H9 (cell line): ENCODE data around the gene NLRC3. TPM values are rescaled to one million over a fixed set of nuclear protein-coding genes. Genes with fewer than 3 reads are reported as not detected.

Experiments used
- DNase-seq: peaks from one replicate; pipeline ENCODE4 v3.0.0-alpha.2; 2017
- H2AFZ ChIP-seq: one replicate; pipeline ENCODE4 v1.6.1; 2013; ENCODE audit warnings: mild to moderate bottlenecking, low read length, control low read depth, moderate library complexity
- H2AK5ac ChIP-seq: 2 replicates; pipeline ENCODE4 v1.6.1; 2013; ENCODE audit warnings: low read length, control low read depth, mixed read lengths; ENCODE audit not compliant: insufficient read length
- H2BK120ac ChIP-seq: one replicate; pipeline ENCODE4 v1.6.1; 2013; ENCODE audit warnings: low read depth, mild to moderate bottlenecking, low read length, control low read depth, inconsistent platforms; ENCODE audit not compliant: poor library complexity, severe bottlenecking
- H2BK12ac ChIP-seq: 2 replicates; pipeline ENCODE4 v1.6.1; 2013; ENCODE audit warnings: low read length, control low read depth, mixed read lengths, low read depth; ENCODE audit not compliant: insufficient read length
- H2BK15ac ChIP-seq: 2 replicates; pipeline ENCODE4 v1.6.1; 2013; ENCODE audit warnings: low read depth, low read length, control low read depth
- H2BK20ac ChIP-seq: one replicate; pipeline ENCODE4 v1.6.1; 2013; ENCODE audit warnings: low read depth, mild to moderate bottlenecking, low read length, control low read depth, inconsistent platforms; ENCODE audit not compliant: poor library complexity, severe bottlenecking
- H2BK5ac ChIP-seq: 2 replicates; pipeline ENCODE4 v1.6.1; 2013; ENCODE audit warnings: low read length, control low read depth, mixed read lengths; ENCODE audit not compliant: insufficient read length
- H3K14ac ChIP-seq: 2 replicates; pipeline ENCODE4 v1.6.1; 2013; ENCODE audit warnings: low read length, control low read depth; ENCODE audit not compliant: insufficient read depth
- H3K18ac ChIP-seq: 2 replicates; pipeline ENCODE4 v1.6.1; 2013; ENCODE audit warnings: low read depth, mild to moderate bottlenecking, mixed read lengths, low read length, control low read depth; ENCODE audit not compliant: insufficient read length
- H3K23ac ChIP-seq: 2 replicates; pipeline ENCODE4 v1.6.1; 2013; ENCODE audit warnings: low read length, control low read depth, mixed read lengths, low read depth; ENCODE audit not compliant: insufficient read length
- H3K23me2 ChIP-seq: 2 replicates; pipeline ENCODE4 v1.6.1; 2013; ENCODE audit warnings: low read depth, mild to moderate bottlenecking, mixed read lengths, low read length, control low read depth; ENCODE audit not compliant: insufficient read length, poor library complexity, severe bottlenecking
- H3K27ac ChIP-seq: 2 replicates; pipeline ENCODE4 v1.5.1; 2013; ENCODE audit warnings: low read length, control low read depth, mixed read lengths, low read depth; ENCODE audit not compliant: insufficient read length
- H3K27me3 ChIP-seq: 2 replicates; pipeline ENCODE4 v1.6.1; 2013; ENCODE audit warnings: low read length, control low read depth, inconsistent platforms; ENCODE audit not compliant: insufficient read depth
- H3K4ac ChIP-seq: 2 replicates; pipeline ENCODE4 v1.6.1; 2013; ENCODE audit warnings: low read depth, mild to moderate bottlenecking, control low read depth, inconsistent platforms, low read length, moderate library complexity
- H3K4me1 ChIP-seq: 2 replicates; pipeline ENCODE4 v1.6.1; 2013; ENCODE audit warnings: low read length, control low read depth, inconsistent platforms; ENCODE audit not compliant: insufficient read depth
- H3K4me2 ChIP-seq: 2 replicates; pipeline ENCODE4 v1.6.1; 2013; ENCODE audit warnings: low read length, control low read depth, mixed read lengths; ENCODE audit not compliant: insufficient read length, insufficient read depth
- H3K56ac ChIP-seq: 2 replicates; pipeline ENCODE4 v1.6.1; 2013; ENCODE audit warnings: low read depth, mild to moderate bottlenecking, mixed read lengths, low read length, control low read depth; ENCODE audit not compliant: insufficient read length
- H3K79me1 ChIP-seq: 2 replicates; pipeline ENCODE4 v1.6.1; 2013; ENCODE audit warnings: low read depth, mild to moderate bottlenecking, moderate library complexity, low read length, control low read depth, inconsistent platforms; ENCODE audit not compliant: insufficient read depth, poor library complexity, severe bottlenecking
- H3K79me2 ChIP-seq: 2 replicates; pipeline ENCODE4 v1.6.1; 2013; ENCODE audit warnings: low read length, control low read depth, inconsistent platforms; ENCODE audit not compliant: insufficient read depth
- H3K9ac ChIP-seq: 2 replicates; pipeline ENCODE4 v1.6.1; 2013; ENCODE audit warnings: low read length, control low read depth, mixed read lengths; ENCODE audit not compliant: insufficient read length; ENCODE audit errors: extremely low read depth
- H3K9me3 ChIP-seq: one replicate; pipeline ENCODE4 v1.6.1; 2013; ENCODE audit warnings: low read depth, low read length, inconsistent platforms; ENCODE audit not compliant: control insufficient read depth
- H3T11ph ChIP-seq: one replicate; pipeline ENCODE4 v1.6.1; 2013; ENCODE audit warnings: mild to moderate bottlenecking, low read length, control low read depth, inconsistent platforms
- H4K20me1 ChIP-seq: one replicate; pipeline ENCODE4 v1.6.1; 2013; ENCODE audit not compliant: control insufficient read depth, insufficient read length, insufficient read depth
- H4K5ac ChIP-seq: 2 replicates; pipeline ENCODE4 v1.6.1; 2013; ENCODE audit warnings: low read depth, mild to moderate bottlenecking, mixed read lengths, low read length, control low read depth; ENCODE audit not compliant: insufficient read length
- H4K8ac ChIP-seq: replicated peaks from 2 replicates; pipeline ENCODE4 v1.6.1; 2013; ENCODE audit warnings: low read length, control low read depth, mixed read lengths, low read depth; ENCODE audit not compliant: insufficient read length
- H4K91ac ChIP-seq: 2 replicates; pipeline ENCODE4 v1.6.1; 2013; ENCODE audit warnings: low read depth, mild to moderate bottlenecking, moderate library complexity, mixed read lengths, low read length, control low read depth; ENCODE audit not compliant: insufficient read length
- H3K27ac Mint-ChIP-seq, 3 experiments: 2 replicates in 2 of 3; 3 replicates in 1 of 3; pipeline ENCODE4 v1.8.0; 2020 to 2021; ENCODE audit warnings: mixed read lengths in 3 of 3, mild to moderate bottlenecking in 1 of 3, moderate library complexity in 1 of 3
- H3K27me3 Mint-ChIP-seq: 2 replicates; pipeline ENCODE4 v1.8.0; 2021; ENCODE audit warnings: low read depth, mild to moderate bottlenecking, moderate library complexity, mixed read lengths
- H3K36me3 Mint-ChIP-seq, 3 experiments: 2 replicates in 2 of 3; 3 replicates in 1 of 3; pipeline ENCODE4 v1.8.0; 2020 to 2021; ENCODE audit warnings: low read depth in 3 of 3, mixed read lengths in 3 of 3; ENCODE audit not compliant: insufficient read depth in 1 of 3
- H3K4me1 Mint-ChIP-seq, 2 experiments: 2 replicates each; pipeline ENCODE4 v1.8.0; 2020; ENCODE audit warnings: mixed read lengths in 2 of 2
- H3K4me3 Mint-ChIP-seq, 2 experiments: 2 replicates in 1 of 2; 3 replicates in 1 of 2; pipeline ENCODE4 v1.8.0; 2020 to 2021; ENCODE audit warnings: mild to moderate bottlenecking in 2 of 2, mixed read lengths in 2 of 2, moderate library complexity in 1 of 2
- H3K9me3 Mint-ChIP-seq, 2 experiments: 2 replicates in 1 of 2; 3 replicates in 1 of 2; pipeline ENCODE4 v1.8.0; 2020; ENCODE audit warnings: mild to moderate bottlenecking in 2 of 2, mixed read lengths in 2 of 2, moderate library complexity in 1 of 2
- CTCF ChIP-seq: fragments of 200-600 bp; sonication (generic); conservative IDR thresholded peaks from 3 replicates; pipeline ENCODE4 v1.8.0; 2021; ENCODE audit warnings: antibody characterized with exemption, mild to moderate bottlenecking
- WGBS: extraction: QIAGEN DNeasy Blood & Tissue Kit; methylation state at CpG from one replicate; pipeline ENCODE4 v1.1.7; 2013; ENCODE audit warnings: missing lambda C conversion rate, low lambda C conversion rate, mixed read lengths; ENCODE audit not compliant: insufficient read length; ENCODE audit errors: extremely low coverage; 5-methylcytosine and 5-hydroxymethylcytosine counted together
- total RNA-seq: library from RNA; stranded (reverse); gene quantifications from 2 replicates; pipeline ENCODE4 v1.2.1, GENCODE V29; 2021

NLRC3 gene
- total RNA-seq, 1 experiment from 2014 or later: 0.44 TPM

- H3K23me2 ChIP-seq: no peaks in the 10 kb centered on the region
- H3K27ac Mint-ChIP-seq: no peak overlapping the region
- no peak overlapping the region for H3K4me2 ChIP-seq
- H3K27me3 ChIP-seq: no peaks in the 10 kb centered on the region
- no peak overlapping the region for H4K5ac ChIP-seq
- H3K4me3 Mint-ChIP-seq: no peak overlapping the region
- DNase-seq: no peak
- H3T11ph ChIP-seq: no peak overlapping the region
- H2BK120ac ChIP-seq: no peak overlapping the region
- no peaks in the 10 kb centered on the region for H3K9me3 ChIP-seq
- no peak overlapping the region for H3K14ac ChIP-seq
- no peak overlapping the region for H2BK15ac ChIP-seq
- H3K36me3 Mint-ChIP-seq: peaks cover 42 to 57% (median 53%) of the 10 kb centered on the region in 3 experiments
- no peak overlapping the region for H3K23ac ChIP-seq
- no peak overlapping the region for H2BK5ac ChIP-seq
- no peak for TF ChIP-seq CTCF
- no peak overlapping the region for H3K9ac ChIP-seq
- no peak overlapping the region for H3K27ac ChIP-seq
- no peak overlapping the region for H2BK20ac ChIP-seq
- no peaks in the 10 kb centered on the region for H3K27me3 Mint-ChIP-seq
- H3K4ac ChIP-seq: no peak overlapping the region
- H4K91ac ChIP-seq: no peak overlapping the region
- H3K56ac ChIP-seq: no peak overlapping the region
- H4K8ac ChIP-seq: no peak overlapping the region
- H2BK12ac ChIP-seq: no peak overlapping the region
- no peaks in the 10 kb centered on the region for H3K4me1 ChIP-seq
- H3K4me1 Mint-ChIP-seq: no peaks in the 10 kb centered on the region
- no peaks in the 10 kb centered on the region for H4K20me1 ChIP-seq
- no peak overlapping the region for H2AK5ac ChIP-seq
- H3K9me3 Mint-ChIP-seq: peaks cover 16 to 17% of the 10 kb centered on the region in 2 experiments; a peak in 4 of 5 replicates
- no peaks in the 10 kb centered on the region for H3K79me1 ChIP-seq
- no peak overlapping the region for H2AFZ ChIP-seq
- WGBS: no CpG with 5 or more reads among the region's 2 CpGs
- no peak overlapping the region for H3K18ac ChIP-seq
- H3K79me2 ChIP-seq: no peaks in the 10 kb centered on the region
Observed at GRCh38 chr16:3528406-3528805, 48.8 kb downstream of the NLRC3 start.
